ENCODE results near the gene SLC17A1.

The SLC17A1 gene

DNA sequence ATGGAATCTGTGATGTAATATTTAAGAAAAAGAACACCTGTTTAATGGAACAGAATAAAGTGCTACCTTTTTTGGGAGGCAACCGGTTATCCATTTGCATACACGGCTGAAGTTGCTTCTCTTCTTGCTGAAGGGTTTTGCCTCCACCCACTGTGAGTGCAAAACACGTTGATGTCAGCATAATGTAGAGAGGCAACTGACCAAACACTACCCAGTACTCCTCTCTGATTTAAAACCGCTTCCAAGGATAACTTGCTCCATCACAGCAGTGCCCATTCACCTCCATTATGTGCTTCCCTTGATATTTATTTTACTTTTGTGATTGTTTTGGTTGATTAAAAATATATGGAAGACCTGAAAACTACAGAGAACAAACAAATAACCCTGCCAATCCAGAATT, 1.4 kb downstream of the SLC17A1 start:
- no peak for DNase-seq

DNA sequence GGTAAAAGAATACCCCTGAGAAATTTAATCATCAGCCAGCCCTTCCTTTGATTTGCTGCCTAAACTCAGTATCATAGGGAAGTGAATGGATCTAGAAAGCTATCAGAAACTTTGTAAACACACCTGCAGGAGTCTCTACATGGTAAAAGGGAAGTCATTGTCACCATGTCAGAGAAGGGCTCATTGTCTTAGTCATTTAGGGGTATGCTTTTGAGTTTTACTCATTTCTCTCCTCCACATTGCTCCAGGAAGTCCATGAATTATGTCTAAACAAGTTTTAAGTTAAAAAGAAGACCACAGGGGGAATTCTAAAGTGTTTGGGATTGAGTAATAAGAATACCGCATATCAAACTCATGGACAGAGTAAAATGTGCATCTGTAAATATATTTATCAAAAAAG, 2.5 kb downstream of the SLC17A1 start:
- DNase-seq, result no peak

DNA sequence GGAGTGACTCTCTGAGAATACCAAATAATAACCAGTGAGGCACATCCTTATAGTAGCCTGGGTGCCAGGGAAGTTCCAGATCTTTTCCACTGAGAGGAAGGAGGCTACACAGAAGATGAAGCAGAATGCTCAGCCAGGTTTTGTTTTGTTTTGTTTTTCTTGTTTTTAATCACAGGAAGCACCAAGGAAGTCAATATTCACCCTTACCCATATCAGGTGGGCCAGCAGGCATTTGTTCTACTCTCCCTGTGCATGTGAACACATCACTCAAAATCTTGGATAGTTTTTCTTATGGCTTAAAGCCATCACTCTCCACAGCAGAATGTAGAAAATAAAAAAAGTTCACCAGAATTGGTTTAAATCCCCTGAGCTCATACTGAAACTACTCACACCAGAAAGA, 10.5 kb downstream of the SLC17A1 start:
- no peak for DNase-seq

DNA sequence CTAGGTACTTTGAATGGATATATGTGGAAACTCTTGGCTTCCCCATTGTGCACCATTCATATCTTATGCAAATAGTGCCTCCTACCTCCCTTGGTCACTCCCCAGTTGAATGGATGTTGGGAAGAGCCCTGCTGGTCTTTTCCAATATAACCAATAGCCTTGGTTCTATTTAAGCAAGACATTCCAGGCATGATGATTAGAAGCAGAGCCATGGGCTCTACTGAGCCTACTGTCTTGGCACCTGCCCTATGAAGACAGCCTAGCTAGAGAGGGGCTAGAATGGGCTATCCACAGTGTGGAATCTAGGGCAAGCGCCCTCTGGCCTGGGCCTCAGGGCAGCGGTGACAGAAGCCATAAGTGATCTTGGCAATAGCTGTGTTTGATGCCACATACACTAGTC, 15.6 kb downstream of the SLC17A1 start:
- no peak for DNase-seq

DNA sequence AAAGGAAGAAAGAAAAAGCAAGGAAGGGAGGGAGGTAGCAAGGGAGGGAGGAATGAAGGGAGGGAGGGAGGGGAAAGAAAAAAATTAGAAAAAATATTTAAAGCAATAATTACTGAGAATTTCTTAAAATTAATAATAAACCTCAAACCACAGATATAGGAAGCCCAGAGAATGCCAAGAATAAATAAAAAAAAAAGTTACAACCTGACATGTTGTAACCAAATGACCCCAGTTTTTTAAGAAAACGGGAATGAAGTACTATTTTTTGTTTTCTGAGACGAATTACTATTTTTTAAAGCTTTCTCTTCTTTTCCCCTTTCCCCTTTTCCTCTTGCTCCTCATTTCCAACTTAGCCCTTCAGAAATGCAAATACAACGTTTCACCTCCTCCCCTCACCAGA, 16.7 kb downstream of the SLC17A1 start:
- no peak for DNase-seq

DNA sequence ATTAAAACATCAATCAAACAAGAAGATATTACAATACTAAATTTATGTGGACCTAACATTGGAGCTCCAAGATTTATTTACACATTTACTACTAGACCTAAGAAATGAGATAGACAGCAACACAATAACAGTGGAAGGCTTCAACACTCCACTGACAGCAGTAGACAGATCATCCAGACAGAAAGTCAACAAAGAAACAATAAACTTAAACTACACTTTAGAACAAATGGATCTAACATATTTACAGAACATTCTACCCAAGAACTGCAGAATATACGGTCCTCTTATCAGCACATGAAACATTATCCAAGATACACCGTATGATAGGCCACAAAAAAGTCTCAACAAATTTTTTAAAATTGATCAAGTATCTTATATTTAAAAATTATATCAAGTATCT, 27.0 kb downstream of the SLC17A1 start:
- DNase-seq, result no peak

DNA sequence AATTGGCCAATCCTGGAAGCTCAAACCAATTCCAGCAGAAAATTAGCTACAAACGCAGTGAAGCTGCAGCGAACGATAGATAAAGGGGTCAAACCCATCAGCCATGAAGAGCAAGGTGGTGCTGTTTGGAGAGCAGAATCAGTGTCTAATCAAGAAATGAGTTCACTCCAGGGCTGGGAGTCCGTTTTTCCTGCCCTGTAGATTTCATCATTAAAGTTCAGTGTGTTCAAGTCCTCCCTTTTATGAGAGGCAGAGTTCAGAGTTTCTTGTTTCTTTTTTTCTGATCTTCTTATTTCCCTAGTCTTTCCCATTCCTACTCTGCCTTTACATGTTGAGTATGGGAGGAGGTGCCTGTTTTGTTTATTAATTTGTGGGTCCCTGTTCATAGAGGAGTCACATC, 30.4 kb downstream of the SLC17A1 start:
- DNase-seq, result no peak

DNA sequence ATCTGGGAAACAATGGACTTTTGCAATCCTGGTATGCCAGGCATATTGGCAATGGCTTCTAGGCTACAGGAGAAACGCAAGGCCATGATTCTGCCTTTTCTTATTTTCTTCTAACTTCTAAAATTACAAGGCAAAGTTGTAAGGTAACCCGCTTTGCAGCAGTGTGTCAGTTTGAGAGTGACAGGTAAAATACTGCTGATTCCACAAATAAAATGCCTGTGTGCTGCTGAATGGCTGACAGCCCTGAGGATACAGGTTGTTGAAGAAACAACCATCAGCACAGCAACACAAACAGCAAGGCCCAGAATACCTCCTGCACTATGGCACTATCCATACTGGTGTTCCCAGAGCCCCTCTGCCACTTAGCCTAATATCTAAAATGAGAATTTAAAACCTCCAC, 37.1 kb downstream of the SLC17A1 start:
- no peak for DNase-seq

DNA sequence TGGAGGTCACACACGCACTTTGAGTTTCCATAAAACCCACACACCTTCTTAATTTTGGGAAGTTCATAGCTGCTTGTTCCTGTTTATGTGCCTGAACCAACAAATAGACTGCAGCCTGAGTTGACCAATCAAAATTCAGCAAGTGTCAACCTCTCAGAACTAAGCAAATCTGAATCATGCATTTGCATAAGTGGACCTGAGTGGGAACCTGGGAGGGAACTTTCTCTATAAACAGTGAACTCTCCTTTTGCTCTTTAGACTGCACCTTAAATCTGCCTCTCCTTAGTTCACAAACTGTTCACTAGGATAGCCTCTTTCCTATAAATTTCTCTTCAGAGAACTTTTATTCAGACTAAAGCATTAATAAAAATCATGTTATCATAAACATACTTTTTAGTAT, 37.9 kb downstream of the SLC17A1 start:
- DNase-seq, result no peak

DNA sequence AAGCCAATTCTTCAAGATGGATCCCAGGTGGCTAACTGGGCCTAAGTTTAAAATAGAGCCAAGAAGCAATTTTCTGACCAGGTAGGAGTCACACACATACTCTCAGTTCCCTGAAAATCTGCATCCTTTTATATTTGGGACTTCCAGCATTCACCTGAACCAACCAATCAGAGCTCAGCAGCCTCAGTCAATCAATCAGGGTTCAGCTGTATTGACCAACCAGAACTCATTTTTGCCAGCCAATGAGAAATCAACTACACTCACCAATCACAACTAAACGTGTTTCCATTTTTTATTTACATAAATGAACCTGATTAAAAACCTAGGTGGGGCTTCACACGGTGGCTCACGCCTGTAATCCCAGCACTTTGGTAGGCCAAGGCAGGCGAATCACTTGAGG, 39.8 kb downstream of the SLC17A1 start:
- no peak for DNase-seq

DNA sequence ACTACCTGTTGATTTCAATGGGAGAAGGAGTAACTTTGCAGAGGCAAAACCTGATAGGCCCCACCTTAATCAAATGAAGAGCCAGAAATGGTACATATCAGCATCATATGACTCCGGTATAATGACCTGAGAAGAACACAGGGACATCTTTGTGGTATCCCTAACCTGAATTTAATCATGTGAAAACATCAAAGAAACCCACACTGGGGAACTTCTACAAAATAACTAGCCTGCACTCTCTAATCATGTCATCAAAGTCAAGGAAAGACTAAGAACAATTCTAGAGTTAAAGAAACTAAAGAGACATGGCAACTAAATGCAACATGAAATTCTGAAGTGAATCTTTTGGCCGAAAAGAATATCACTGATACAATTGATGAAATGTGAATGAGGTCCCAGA, 42.4 kb downstream of the SLC17A1 start:
- DNase-seq, result no peak

DNA sequence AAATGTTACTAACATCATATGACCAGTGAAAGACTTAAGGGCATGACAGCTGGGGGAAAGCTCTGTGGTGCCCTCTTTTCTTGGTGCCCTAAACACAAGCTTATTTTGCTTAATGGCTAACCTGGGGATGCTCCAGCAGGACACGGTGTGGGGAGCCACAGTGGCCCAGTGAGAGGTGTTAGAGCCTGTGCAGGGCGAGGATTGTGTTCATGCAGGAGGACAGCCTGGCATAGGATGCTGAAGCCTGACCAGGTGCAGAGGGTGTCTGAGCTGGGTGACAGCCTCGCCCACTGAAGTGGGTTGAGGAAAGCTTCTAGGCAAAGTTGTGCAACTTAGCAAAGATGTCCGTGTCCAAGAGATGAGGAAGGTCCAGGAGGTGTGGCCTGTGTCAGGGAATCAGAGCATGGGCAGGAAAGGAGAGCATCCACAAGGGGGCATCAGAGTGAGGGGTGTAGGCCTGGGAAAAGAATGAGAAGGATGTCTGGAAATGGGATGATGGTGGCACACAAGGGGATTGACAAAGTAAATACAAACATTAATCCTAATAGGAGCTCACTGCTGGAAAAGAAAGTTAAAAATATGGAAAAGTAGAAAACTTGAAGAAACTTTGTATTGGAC, 43.4 kb downstream of the SLC17A1 start:
- DNase-seq, result no peak

DNA sequence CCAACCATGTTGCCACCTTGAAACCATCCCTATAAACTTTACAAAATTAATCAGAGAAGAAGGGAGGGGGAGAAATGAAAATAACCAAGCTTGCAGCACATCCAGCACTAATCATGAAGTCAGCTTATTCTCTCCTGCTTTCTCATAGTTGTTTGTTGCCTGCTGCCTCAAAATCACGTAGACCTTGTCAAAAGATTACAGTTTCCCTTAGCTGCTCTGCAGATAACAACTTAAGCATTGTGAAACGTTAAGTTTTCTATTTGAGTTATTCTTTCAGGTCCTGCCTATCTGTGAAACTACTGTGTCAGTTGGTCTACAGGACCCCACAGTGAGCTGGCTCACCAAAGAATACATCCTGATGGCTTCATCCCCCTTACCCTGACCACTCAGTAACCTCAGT, 44.4 kb downstream of the SLC17A1 start:
- DNase-seq, result no peak

DNA sequence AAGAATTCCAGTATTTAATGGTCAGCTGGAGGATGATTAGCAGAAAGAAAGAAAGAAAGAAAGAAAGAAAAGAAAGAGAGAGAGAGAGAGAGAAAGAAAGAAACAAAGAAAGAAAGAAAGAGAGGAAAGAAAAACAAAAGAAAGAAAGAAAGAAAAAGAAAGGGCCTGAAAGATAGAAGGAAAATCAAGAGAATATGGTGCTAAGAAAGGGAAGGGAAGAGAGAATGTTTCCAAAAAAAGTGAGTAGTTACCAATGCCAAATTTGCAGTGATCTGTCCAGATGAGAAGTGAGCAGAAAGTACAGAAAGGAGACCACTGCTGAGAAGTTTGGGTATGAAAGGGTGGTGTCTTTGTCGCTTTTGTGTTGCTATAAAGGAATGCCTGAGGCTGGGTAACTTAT, 50.7 kb downstream of the SLC17A1 start:
- no peak for DNase-seq

DNA sequence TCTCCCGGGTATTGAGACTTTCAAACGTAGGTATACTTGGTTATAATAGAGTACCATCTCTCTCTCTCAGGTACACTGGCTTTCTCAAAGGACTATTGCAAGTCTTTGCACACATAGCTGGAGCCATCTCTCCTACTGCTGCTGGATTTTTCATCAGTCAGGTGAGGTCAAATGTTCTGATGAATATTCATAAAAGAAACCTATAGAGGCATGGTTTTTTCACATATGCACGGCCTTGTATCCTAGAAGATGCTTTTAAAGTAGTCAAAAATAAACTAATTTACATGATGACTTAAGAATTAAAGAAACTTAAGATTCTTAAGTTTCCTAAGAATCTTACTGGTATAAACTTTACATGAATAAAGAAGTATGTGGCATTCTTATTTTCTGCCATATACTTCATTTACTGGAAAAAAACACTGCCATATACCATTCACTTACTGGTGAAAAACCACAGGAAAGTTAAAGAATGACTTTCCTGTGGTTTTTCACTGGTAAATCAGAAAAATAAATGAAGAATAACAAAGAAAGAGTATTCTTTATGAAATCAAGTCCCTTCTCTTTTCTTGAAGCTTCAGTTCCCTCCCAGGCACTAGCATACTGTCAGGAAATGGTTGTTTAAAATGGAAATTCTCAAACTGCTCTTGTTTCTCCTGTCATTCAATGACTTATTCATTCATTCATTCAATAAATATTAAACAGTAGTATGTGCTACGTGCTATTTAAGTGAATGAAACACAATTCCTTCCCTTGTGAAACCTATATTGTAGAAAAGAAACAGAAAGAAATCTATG, 53.8 kb downstream of the SLC17A1 start:
- DNase-seq, result no peak

DNA sequence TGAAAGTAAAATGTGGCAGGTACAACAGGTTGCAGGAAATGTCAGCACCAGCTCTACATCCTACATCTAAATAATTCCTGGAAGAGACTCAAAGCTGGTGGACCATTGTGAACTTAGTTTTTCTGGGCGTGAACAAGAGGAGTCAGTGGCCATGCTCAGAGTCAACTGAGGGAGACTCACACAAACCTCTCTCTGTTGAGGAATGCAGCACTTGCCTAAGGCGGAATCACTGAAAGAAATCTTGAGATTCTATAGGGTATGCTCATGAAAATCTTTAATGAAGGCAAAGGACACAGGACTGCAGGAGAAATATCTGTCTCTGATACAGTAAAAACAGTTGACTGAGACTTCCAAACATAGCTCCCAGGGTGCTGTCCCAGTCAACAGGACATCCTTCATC, 54.8 kb downstream of the SLC17A1 start:
- no peak for DNase-seq

DNA sequence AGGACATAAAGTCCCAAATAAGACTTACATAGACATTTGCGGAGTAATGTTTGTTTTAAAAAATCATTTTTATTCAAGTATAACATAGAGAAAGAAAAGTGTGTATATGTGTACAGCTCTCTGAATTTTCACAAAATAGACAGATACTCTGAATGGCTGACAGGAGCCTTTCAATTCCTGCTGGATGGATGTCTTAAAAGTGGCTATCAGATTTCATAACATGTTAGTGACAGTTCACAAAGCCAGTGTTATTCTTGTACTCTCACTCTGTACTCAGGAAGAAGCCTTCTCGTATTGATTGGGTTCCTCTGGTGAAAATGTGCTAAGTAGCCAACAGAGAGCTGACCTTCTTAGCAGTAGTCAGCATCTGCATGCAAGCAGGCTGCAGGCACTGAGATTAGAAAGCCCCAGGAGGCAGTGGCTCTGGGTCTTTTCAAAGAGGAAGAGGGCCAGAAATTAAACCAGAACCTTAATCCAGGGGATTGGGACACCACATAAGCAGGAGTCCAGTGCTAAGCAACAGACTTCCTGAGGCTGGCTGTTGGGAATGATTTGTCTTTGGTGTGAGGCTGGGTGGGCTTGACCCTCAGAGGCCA, 57.6 kb downstream of the SLC17A1 start:
- DNase-seq, result no peak

DNA sequence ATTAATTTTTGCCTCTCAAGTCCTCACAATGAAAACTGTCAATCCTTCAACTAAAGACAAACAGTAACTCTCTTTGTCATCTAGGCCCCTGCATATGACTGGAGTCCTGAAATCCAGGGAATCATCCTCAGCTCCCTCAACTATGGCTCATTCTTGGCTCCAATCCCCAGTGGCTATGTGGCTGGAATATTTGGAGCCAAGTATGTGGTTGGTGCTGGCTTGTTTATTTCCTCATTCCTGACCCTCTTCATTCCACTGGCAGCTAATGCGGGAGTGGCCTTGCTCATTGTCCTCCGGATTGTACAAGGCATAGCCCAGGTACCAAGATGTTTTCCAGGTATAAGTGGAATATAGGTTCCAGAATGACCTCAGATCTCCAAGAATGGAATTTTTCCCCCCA, 61.9 kb downstream of the SLC17A1 start:
- no peak for DNase-seq

DNA sequence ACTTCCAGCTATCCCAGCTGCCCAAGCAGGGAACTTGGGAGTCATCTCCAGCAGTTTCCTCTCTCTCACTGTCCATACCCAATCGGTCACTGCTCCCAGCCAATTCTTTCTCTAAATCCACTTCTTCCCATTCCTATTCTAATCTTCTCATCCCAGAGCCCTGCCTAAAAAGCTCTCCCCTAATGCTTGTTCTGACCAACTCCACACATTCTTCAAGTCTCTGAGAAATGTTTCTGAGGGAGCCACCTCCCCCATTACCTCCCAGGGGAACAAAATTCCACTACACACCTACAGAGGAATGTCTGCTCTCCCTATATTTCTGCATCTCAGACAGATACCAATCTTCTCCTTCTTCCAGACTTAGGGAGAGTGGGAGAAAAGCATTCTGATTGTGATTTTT, 63.3 kb downstream of the SLC17A1 start:
- no peak for DNase-seq

DNA sequence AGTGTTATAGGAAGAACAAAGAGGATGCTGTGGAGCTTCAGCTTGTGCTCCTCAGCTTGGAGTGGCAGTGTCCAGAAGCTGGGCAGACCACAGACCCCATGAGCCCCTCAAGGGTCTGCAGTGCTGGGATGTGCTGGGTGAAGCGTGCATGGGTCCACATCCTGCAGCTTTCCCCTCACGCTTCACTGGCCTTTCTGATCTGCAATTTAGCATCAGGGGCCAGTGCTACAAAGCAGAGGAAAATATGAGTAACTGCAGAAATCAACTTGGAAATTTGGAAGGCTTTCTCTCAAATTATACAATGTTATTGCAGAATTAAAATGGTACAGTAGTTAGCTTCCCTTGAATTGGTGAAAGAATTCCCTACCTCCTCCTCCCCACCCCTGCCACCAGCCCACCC, 67.2 kb downstream of the SLC17A1 start:
- no peak for DNase-seq

DNA sequence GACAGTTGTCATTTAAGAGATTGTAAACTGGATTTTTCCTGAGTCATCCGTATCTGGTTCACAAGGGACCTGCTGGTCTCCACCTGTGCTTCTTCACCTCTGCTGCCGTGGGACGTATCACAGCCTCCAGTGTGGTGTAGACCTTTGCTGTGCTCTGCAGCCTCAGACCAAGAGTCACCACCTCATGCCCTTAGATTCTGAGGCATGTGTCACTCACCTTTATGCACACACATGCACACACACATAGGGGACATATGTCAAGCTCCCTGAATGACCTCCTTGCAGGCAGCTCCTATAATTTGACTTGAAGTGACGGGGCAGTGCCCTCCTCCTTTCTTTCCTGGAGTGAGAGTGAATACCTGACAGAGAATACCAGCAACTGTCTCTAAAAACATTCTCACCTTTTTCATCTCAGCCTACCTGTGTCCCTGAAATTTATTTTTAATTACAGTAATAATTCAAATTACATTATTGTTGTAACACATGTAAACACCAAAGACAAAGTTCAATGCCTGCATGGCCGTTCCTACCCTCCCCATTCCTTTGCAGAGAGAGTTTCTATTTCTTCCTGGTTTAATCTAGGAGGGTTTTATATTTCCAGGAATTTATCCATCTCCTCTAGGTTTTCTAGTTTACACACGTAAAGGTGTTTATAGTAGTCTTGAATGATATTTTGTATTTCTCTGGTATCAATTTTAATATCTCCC, 73.8 kb downstream of the SLC17A1 start:
- DNase-seq, result no peak

DNA sequence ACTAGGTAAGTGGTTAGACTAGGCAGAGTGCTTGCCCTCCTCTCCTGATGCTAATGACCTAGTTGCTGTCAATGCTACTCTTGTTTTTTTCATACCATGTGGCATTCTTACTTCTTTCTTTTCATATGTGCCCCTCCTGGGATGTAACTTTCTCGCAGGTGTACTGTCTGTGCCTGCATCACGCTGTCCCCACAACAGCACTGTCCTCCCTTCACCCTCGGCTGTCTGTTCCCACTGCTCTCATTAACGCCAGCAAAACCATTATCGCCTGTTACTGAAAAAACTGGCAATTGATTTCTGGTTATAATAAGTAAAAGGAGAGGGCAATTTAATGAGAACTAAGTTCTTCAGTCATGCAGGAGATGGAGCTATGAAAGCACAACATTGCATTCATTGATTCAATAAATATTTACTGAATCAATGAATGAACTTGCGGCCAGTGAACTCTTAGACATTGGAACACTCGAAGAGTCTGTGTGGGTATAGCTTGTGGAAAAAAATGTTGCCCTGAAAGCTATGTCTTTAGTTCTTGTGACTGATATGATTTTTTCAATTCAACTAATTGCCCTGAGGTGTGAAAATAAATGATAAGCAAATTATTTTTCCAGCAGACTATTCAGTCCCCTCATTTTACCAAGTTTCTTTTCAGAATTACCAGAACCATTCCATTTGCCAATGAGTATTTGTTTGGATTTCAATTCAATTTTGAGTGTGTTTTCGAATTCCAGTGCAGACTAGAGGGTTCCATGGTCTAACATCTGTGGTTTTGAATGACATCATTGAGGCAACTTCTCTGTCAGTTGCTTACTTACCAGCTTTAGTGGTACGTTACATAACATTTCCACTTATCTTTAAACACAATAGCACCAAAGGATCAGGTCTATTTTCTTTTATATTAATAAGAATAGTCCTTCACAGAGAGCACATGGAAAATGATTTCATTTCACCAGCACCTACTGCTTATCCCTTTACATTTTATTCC, 75.2 kb downstream of the SLC17A1 start:
- DNase-seq, result no peak

DNA sequence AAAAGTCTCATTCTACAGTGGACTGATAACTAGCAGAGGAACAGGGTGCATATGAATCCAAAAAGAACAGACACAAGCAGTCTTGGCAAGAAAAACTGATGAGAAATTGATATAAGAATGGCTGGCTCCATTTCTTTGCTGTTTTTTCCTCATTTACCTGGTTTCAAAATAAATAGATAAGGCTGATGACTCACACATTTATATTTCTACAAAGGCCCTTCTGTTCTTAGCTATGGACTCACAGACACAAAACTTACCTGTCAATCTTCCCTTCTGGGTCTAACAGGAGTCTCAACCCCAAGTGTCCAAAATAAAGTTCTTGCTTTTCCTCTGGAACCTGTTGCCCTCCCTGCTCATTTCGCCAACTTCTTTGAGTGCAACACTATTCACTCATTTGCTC, 76.4 kb downstream of the SLC17A1 start:
- DNase-seq, result no peak
